GM12892 (cell line): ENCODE measurements around the gene CCR5.

Source experiments
- POLR2A ChIP-seq: IDR thresholded peaks from 2 replicates; pipeline ENCODE4 v1.6.1; 2011; ENCODE audit warnings: low read depth, low read length, control low read depth
- POLR2AphosphoS5 ChIP-seq: IDR thresholded peaks from 2 replicates; pipeline ENCODE4 v1.6.1; 2011; ENCODE audit warnings: low read depth, low read length, control low read depth
- TAF1 ChIP-seq: IDR thresholded peaks from 2 replicates; pipeline ENCODE4 v1.6.1; 2011; ENCODE audit warnings: low read depth, mild to moderate bottlenecking, control low read depth, low read length, borderline replicate concordance

- TF ChIP-seq TAF1 = no peak
- no peak for TF ChIP-seq POLR2A
- no peak for TF ChIP-seq POLR2AphosphoS5
Observed at GRCh38 chr3:46359733-46360493, 10.8 kb upstream of the CCR5 start.
